Erythroblast (primary cell): ENCODE data around the gene TSPY8.
"Not testable (repeated sequence)": the region's sequence is repeated elsewhere in the genome, so short reads cannot be mapped to it uniquely, and the experiment has no call there.

Experiments used
- GATA1 ChIP-seq: IDR thresholded peaks from 2 replicates; pipeline ENCODE4 v1.6.1; 2011; ENCODE audit warnings: low read depth, mild to moderate bottlenecking, control low read depth, low read length, moderate library complexity
- POLR2A ChIP-seq: IDR thresholded peaks from 2 replicates; pipeline ENCODE4 v1.6.1; 2011; ENCODE audit warnings: mild to moderate bottlenecking, low read length

- TF ChIP-seq POLR2A, GATA1: not testable (repeated sequence)
Observed at GRCh38 chrY:9396527-9396926, 38.9 kb downstream of the TSPY8 start.
